ENCODE results near the gene MXD4. TPM values are rescaled to one million over a fixed set of nuclear protein-coding genes. Genes with fewer than 3 reads are reported as not detected.

Gene MXD4
- total and polyA plus RNA-seq, 4 donors = 36.9 to 75.4 (median 60.4) TPM

DNA sequence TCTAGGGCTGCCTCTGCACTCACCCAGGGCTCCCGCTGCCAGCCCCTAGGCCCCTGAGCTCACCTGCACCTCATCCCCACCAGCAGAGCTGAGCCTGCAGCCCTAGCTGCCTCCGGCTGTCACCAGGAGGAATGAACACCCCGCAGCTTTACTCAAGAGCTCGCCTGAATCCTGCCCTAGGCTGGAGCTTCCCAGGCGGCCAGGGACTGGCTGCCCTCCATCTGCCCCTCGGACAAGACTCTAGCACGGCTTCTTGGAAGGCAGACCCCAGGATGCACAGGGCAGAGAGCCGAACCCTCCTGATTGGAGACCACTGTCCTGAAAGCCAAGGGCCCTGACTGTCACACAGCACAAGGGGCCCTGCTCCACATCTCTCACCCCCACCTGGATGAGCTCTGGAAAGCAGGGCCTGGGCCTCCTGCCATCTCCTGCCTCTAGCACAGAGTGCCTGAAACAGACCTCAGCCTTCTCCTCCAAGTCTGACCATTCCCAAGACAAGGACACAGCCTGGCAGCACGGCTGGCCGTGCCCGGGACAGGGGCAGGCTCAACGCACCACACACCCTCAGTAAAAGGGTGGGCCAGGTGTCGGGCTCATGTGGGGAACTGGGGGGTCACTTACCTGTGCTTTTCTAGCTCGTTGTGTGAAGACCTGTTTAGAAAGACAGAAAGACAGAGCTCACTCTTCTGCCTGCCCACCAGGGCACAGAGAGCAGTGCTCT lies 4.4 kb downstream of the MXD4 start:
- 42 to 51% methylated on average over 14 of the region's 14 CpGs for WGBS, 2 donors
- H3K4me1 ChIP-seq (ENCODE audit: control insufficient read depth in 1 of 2, insufficient read depth in 2 of 2, low read length in 2 of 2) = no peaks in the 10 kb centered on the region
- intact Hi-C loops (cut with DNase I) = loop anchor here in 1 of 2 donors (10.0 kb wide), 1 partner anchor 207 kb away; the partner anchor contains the start of gene RNF4
- no peak overlapping the region for H3K4me3 ChIP-seq (ENCODE audit: low read length in 2 of 2)
- DNase-seq (peak; percentile 47 to 65), ATAC-seq (ENCODE audit: low FRiP score) (no peak)
- H3K27me3 ChIP-seq (ENCODE audit: control insufficient read depth in 1 of 2, insufficient read depth in 2 of 2, low read length in 1 of 2) = no peaks in the 10 kb centered on the region
- H3K9me3 ChIP-seq (ENCODE audit: control insufficient read depth, low read length) = no peaks in the 10 kb centered on the region
- H3K27ac ChIP-seq (ENCODE audit: low read depth in 1 of 2, low read length in 2 of 2) = peak overlapping the region in 1 of 2 donors; percentile 78
- H3K36me3 ChIP-seq (ENCODE audit: control insufficient read depth in 1 of 2, insufficient read depth in 2 of 2, low read length in 1 of 2) = no peaks in the 10 kb centered on the region

DNA sequence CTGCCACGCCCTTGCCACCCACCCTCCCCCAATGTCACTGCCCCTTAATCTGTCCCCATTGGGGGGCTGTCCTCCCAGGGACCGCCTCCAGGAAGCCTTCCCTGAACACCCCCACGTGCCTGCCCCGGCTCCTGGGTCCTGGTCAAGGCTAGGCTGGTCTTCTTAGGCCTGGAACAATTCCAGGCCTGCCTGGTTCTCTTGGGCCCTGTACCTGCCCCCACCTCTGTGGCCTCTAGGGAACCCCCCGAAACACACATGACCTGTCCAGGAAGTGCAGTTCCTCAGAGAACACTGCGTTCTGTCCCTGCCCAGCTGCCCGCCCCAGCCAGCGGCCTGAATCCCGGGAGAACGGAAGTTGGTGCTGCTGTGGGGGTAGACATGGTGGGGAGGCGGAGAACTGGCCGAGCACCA lies 5.1 kb downstream of the MXD4 start:
- Histone ChIP-seq H3K9me3 (ENCODE audit: control insufficient read depth, low read length) (no peaks in the 10 kb centered on the region), H3K27me3 (ENCODE audit: control insufficient read depth in 1 of 2, insufficient read depth in 2 of 2, low read length in 1 of 2) (no peaks in the 10 kb centered on the region), H3K4me1 (ENCODE audit: control insufficient read depth in 1 of 2, insufficient read depth in 2 of 2, low read length in 2 of 2) (no peaks in the 10 kb centered on the region), H3K36me3 (ENCODE audit: control insufficient read depth in 1 of 2, insufficient read depth in 2 of 2, low read length in 1 of 2) (no peaks in the 10 kb centered on the region), H3K27ac (ENCODE audit: low read depth in 1 of 2, low read length in 2 of 2) (peak overlapping the region; percentile 20 to 78), H3K4me3 (ENCODE audit: low read length in 2 of 2) (no peak overlapping the region)
- DNase-seq = peak; percentile 74 to 81
- peak; percentile 36 for ATAC-seq (ENCODE audit: low FRiP score)
- WGBS, 2 donors = 24% methylated on average over 12 of the region's 12 CpGs
- intact Hi-C loops (cut with DNase I) = loop anchor here in 1 of 2 donors (10.0 kb wide), 1 partner anchor 208 kb away; the partner anchor contains the start of gene RNF4

DNA sequence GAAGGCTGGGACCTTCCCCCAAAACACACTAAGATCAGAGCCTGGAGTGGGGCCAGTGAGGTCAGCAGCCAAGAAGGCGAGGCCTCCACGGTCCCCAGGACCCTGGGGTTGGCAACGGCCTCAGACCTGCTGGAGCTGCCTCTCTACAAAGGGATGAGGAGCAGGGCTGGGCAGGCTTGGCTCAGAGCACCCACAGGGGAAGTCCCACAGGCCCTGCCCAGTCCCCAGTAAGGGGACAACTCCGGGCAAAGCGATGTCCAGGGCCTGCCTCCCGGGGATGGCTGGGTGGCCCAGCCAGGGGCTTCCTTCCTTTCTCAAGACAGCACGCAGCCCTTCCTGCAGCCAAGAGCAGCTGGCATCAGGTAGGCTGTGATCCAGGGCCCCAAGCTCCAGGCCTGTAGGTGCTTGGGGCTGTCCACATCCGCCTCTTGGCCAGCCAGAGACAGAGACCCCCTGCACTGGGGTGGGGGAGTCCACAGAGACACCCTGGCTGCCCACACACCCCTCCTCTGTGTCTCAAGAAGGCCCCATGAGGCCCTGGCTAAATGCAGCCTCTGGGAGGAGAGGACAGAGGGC lies 5.7 kb downstream of the MXD4 start:
- no peaks in the 10 kb centered on the region for H3K4me1 ChIP-seq (ENCODE audit: control insufficient read depth in 1 of 2, insufficient read depth in 2 of 2, low read length in 2 of 2)
- no peaks in the 10 kb centered on the region for H3K27me3 ChIP-seq (ENCODE audit: control insufficient read depth in 1 of 2, insufficient read depth in 2 of 2, low read length in 1 of 2)
- WGBS, 2 donors = 5 to 12% methylated on average over 7 to 8 of the region's 8 CpGs
- H3K27ac ChIP-seq (ENCODE audit: low read depth in 1 of 2, low read length in 2 of 2) = peak overlapping the region; percentile 20 to 76
- peaks cover 0 to 2% of the 10 kb centered on the region in 2 donors for H3K36me3 ChIP-seq (ENCODE audit: control insufficient read depth in 1 of 2, insufficient read depth in 2 of 2, low read length in 1 of 2)
- intact Hi-C loops (cut with DNase I) = loop anchor here in 1 of 2 donors (10.0 kb wide), 1 partner anchor 209 kb away; the partner anchor contains the start of gene RNF4
- no peak overlapping the region for H3K4me3 ChIP-seq (ENCODE audit: low read length in 2 of 2)
- DNase-seq (peak; percentile 63 to 77), ATAC-seq (ENCODE audit: low FRiP score) (peak; percentile 45)
- no peaks in the 10 kb centered on the region for H3K9me3 ChIP-seq (ENCODE audit: control insufficient read depth, low read length)

DNA sequence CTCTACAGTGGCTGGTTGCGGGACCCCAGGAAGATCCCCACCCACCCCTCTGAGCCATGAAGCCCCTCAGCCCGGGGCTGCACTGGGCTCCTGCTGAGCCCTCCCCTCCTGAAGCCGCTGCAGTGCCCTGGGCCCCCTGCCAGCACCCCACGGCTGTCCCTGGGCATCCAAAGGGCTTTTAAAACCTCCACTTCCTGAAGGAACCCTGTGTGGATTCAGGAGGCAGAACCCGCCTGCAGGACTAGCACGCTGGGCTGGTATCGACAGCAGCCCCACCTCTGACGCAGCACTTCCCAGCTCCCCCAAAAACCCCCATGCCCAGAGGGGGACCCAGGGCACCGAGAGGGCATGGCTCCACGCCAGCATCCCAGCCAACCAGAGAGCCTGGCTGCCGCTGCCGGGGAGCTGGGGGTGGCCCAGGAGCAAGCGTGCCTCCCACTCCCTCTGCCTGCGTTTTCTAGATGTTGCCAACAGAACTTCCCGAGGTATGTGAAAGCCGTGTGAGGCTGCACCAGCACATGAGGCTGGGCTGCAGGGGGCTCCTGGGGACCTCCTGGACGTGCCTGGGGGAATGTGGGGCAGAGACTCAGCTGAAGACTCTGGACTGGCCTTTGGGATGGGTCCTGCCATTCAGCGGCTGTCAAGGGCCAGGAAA lies 6.3 kb downstream of the MXD4 start:
- ATAC-seq (ENCODE audit: low FRiP score) = peak; percentile 43
- Histone ChIP-seq H3K36me3 (ENCODE audit: control insufficient read depth in 1 of 2, insufficient read depth in 2 of 2, low read length in 1 of 2) (peaks cover 0 to 6% of the 10 kb centered on the region in 2 donors), H3K4me1 (ENCODE audit: control insufficient read depth in 1 of 2, insufficient read depth in 2 of 2, low read length in 2 of 2) (no peaks in the 10 kb centered on the region)

DNA sequence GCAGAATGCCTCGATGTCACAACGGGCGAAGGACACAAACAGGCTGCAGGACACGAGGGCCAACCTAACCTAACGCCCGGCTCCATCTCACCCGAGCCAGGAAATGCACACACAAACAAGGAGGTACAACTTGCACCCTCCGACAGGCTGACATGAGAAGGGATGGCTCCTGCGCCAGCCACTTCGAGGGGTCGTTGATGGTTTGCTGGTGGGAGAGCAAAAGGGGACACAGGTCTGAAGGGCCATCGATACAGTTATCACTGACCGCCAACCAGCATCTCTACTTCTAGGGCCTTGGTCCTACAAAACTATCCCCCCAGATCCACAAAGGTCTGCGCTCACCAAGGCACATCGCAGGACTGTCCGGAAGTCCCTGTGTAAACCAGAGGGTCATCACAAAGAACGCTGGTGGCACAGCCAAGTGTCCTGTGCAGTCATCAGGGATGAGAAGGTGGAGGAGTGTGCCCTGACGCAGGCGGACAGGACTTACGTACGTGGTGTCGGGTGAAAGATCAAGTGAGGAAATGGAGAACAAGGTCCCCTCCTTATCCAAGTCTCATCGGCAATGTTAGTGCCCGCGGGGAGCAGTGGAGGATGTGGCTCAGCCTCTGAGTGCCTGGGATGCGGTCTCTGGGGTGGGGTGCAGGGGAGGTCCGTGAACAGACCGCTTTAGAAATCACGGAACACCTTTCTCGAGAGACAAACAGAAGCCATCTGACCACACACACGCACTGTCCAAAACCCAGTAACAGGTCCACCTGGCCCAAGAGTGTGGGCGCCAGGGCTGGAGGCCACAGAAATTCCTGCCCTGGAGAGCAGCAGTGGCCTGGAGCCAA lies 7.0 kb downstream of the MXD4 start:
- Histone ChIP-seq H3K36me3 (ENCODE audit: control insufficient read depth in 1 of 2, insufficient read depth in 2 of 2, low read length in 1 of 2) (peaks cover 0 to 7% of the 10 kb centered on the region in 2 donors), H3K4me1 (ENCODE audit: control insufficient read depth in 1 of 2, insufficient read depth in 2 of 2, low read length in 2 of 2) (no peaks in the 10 kb centered on the region), H3K9me3 (ENCODE audit: control insufficient read depth, low read length) (no peaks in the 10 kb centered on the region), H3K27me3 (ENCODE audit: control insufficient read depth in 1 of 2, insufficient read depth in 2 of 2, low read length in 1 of 2) (no peaks in the 10 kb centered on the region), H3K4me3 (ENCODE audit: low read length in 2 of 2) (no peak overlapping the region), H3K27ac (ENCODE audit: low read depth in 1 of 2, low read length in 2 of 2) (no peak overlapping the region)
- intact Hi-C loops (cut with DNase I) = loop anchor here in 1 of 2 donors (10.0 kb wide), 1 partner anchor 210 kb away; the partner anchor contains the start of gene RNF4
- no peak for ATAC-seq (ENCODE audit: low FRiP score)
- peak; percentile 37 to 66 for DNase-seq
- 82 to 84% methylated on average over 32 of the region's 32 CpGs for WGBS, 2 donors

More for the DNA sequence above, 6.3 kb downstream of the MXD4 start:
- peak; percentile 56 to 81 for DNase-seq
- intact Hi-C loops (cut with DNase I) = loop anchor here in 1 of 2 donors (10.0 kb wide), 1 partner anchor 209 kb away; the partner anchor contains the start of gene RNF4
- H3K9me3 ChIP-seq (ENCODE audit: control insufficient read depth, low read length) = no peaks in the 10 kb centered on the region
- no peak overlapping the region for H3K4me3 ChIP-seq (ENCODE audit: low read length in 2 of 2)
- 4 to 8% methylated on average over 18 of the region's 18 CpGs for WGBS, 2 donors
- peak overlapping the region in 1 of 2 donors; percentile 76 for H3K27ac ChIP-seq (ENCODE audit: low read depth in 1 of 2, low read length in 2 of 2)
- no peaks in the 10 kb centered on the region for H3K27me3 ChIP-seq (ENCODE audit: control insufficient read depth in 1 of 2, insufficient read depth in 2 of 2, low read length in 1 of 2)

DNA sequence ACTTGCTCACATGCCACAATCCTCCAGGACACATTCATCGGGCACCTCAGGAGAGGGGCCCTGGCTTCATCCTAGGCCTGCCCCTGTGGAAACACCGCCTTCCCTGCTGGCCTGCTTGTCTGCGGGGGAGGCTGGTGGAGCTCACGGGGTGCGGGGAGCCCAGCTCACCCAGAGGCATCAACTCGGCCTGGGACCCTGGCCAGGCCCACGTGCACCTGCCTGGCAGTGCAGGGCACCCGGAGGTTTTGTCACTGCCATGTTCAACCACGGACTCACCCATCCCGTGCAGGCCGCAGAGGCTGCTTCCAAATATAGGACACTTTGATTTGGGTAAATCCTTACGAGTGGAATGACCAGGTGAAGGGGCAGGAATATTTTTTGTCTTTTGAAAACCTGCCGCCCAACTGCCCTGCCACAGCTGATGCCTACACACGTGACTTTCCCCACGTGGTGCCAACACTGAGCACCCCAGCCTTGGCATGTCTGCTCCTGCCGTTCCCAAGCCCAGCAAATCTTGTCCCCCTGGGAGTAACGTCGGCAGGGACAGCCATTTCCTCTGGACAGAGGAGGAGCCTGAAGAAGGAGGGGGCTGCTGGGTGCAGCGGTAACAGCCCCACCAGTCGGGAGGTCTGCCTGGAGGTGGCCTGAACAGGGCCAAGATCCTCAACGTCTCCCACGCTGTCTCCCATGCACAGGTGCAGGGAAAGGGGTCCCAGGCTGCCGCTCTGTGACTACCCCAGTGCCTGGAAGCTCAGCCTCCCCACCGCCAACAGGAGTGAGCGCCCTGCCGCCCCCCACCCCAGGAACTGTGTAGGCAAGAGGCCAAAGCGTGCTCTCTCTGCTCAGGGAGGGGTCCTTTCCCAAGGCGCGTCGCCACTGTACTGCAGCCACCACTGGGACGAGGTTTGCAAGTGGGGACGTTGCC lies 8.5 kb downstream of the MXD4 start:
- Histone ChIP-seq H3K27ac (ENCODE audit: low read depth in 1 of 2, low read length in 2 of 2) (no peak overlapping the region), H3K4me1 (ENCODE audit: control insufficient read depth in 1 of 2, insufficient read depth in 2 of 2, low read length in 2 of 2) (no peaks in the 10 kb centered on the region), H3K27me3 (ENCODE audit: control insufficient read depth in 1 of 2, insufficient read depth in 2 of 2, low read length in 1 of 2) (no peaks in the 10 kb centered on the region), H3K4me3 (ENCODE audit: low read length in 2 of 2) (no peak overlapping the region), H3K9me3 (ENCODE audit: control insufficient read depth, low read length) (no peaks in the 10 kb centered on the region), H3K36me3 (ENCODE audit: control insufficient read depth in 1 of 2, insufficient read depth in 2 of 2, low read length in 1 of 2) (peaks cover 0 to 11% of the 10 kb centered on the region in 2 donors)
- DNase-seq (peak; percentile 47 to 55), ATAC-seq (ENCODE audit: low FRiP score) (no peak)
- WGBS, 2 donors = 61 to 68% methylated on average over 32 of the region's 32 CpGs
- intact Hi-C loops (cut with DNase I) = loop anchor here in 1 of 2 donors (10.0 kb wide), 1 partner anchor 211 kb away; the partner anchor contains the start of gene RNF4

DNA sequence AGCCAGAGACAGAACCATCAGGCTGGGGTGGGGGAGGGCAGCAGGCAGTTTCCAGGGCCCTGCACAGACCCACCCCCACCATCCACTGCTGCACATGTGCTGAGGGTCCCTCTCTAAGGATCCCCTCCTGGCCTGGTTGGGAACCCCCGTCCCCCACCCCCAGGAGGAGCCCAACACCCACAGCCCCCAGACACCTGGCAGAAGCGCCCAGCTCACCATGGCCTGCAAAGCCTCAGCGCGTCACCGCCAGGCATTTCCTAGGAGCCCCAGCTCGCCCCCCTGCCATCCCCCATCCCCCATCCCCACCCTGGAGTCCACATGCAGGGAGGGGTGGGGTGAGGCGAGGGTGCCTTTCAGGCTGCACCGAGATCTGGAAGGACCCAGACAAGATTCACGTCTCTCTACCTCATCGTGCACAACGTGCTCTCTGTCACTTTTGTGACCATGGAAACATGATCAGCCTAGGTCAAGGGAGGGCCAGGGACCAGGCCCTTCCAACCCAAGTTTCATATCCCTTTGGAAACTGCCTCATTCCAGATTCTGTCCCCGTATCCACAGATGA lies 9.3 kb downstream of the MXD4 start:
- Histone ChIP-seq H3K9me3 (ENCODE audit: control insufficient read depth, low read length) (no peaks in the 10 kb centered on the region), H3K27me3 (ENCODE audit: control insufficient read depth in 1 of 2, insufficient read depth in 2 of 2, low read length in 1 of 2) (no peaks in the 10 kb centered on the region), H3K4me1 (ENCODE audit: control insufficient read depth in 1 of 2, insufficient read depth in 2 of 2, low read length in 2 of 2) (no peaks in the 10 kb centered on the region), H3K27ac (ENCODE audit: low read depth in 1 of 2, low read length in 2 of 2) (no peak overlapping the region), H3K36me3 (ENCODE audit: control insufficient read depth in 1 of 2, insufficient read depth in 2 of 2, low read length in 1 of 2) (peaks cover 0 to 11% of the 10 kb centered on the region in 2 donors), H3K4me3 (ENCODE audit: low read length in 2 of 2) (no peak overlapping the region)
- WGBS, 2 donors = 75 to 80% methylated on average over 11 to 12 of the region's 12 CpGs
- ATAC-seq (ENCODE audit: low FRiP score) (no peak), DNase-seq (peak; percentile 41 to 48)
- intact Hi-C loops (cut with DNase I) = loop anchor here in 1 of 2 donors (10.0 kb wide), 1 partner anchor 212 kb away; the partner anchor contains the start of gene RNF4

All from aorta (tissue), 5 donors.